ENCODE data around the gene GSTCD. TPM values are rescaled to one million over a fixed set of nuclear protein-coding genes. Genes with fewer than 3 reads are reported as not detected.
"Not testable (repeated sequence)": the region's sequence is repeated elsewhere in the genome, so short reads cannot be mapped to it uniquely, and the experiment has no call there.

GSTCD gene
- total RNA-seq, 1 donor from 2014 or later = 7.4 TPM

- no peak for DNase-seq (ENCODE audit: low spot score)
- Mint-ChIP-seq H3K27ac (ENCODE audit: unreplicated experiment) (no peak overlapping the region), H3K9me3 (ENCODE audit: low read depth) (no peaks in the 10 kb centered on the region), H3K27me3 (ENCODE audit: low read depth) (no peaks in the 10 kb centered on the region), H3K4me3 (ENCODE audit: unreplicated experiment) (no peak overlapping the region), H3K4me1 (ENCODE audit: low read depth) (peaks cover 5% of the 10 kb centered on the region), H3K36me3 (ENCODE audit: low read depth) (no peaks in the 10 kb centered on the region)
- no peak for TF ChIP-seq CTCF (IDR thresholded peaks at IDR 0.05)
Measured at GRCh38 chr4:105758958-105759357, 50.4 kb downstream of the GSTCD start.

- H3K4me1 Mint-ChIP-seq (ENCODE audit: low read depth) = peaks cover 17% of the 10 kb centered on the region
- TF ChIP-seq CTCF (IDR thresholded peaks at IDR 0.05) = no peak
- H3K27me3 Mint-ChIP-seq (ENCODE audit: low read depth) = no peaks in the 10 kb centered on the region
- no peak overlapping the region for H3K4me3 Mint-ChIP-seq (ENCODE audit: unreplicated experiment)
- peaks cover under 1% of the 10 kb centered on the region for H3K36me3 Mint-ChIP-seq (ENCODE audit: low read depth)
- H3K27ac Mint-ChIP-seq (ENCODE audit: unreplicated experiment) = peak overlapping the region; percentile 86
- no peak for DNase-seq (ENCODE audit: low spot score)
- peaks cover 1% of the 10 kb centered on the region for H3K9me3 Mint-ChIP-seq (ENCODE audit: low read depth)
Measured at GRCh38 chr4:105765690-105766407, 57.3 kb downstream of the GSTCD start.

- H3K9me3 Mint-ChIP-seq (ENCODE audit: low read depth) = peaks cover 13% of the 10 kb centered on the region
- H3K27me3 Mint-ChIP-seq (ENCODE audit: low read depth) = no peaks in the 10 kb centered on the region
- no peak overlapping the region for H3K27ac Mint-ChIP-seq (ENCODE audit: unreplicated experiment)
- no peak for TF ChIP-seq CTCF (IDR thresholded peaks at IDR 0.05)
- peaks cover 17% of the 10 kb centered on the region for H3K4me1 Mint-ChIP-seq (ENCODE audit: low read depth)
- peaks cover 3% of the 10 kb centered on the region for H3K36me3 Mint-ChIP-seq (ENCODE audit: low read depth)
- no peak overlapping the region for H3K4me3 Mint-ChIP-seq (ENCODE audit: unreplicated experiment)
- no peak for DNase-seq (ENCODE audit: low spot score)
Measured at GRCh38 chr4:105767579-105767978, 59.0 kb downstream of the GSTCD start.

- not testable (repeated sequence) for H3K27ac Mint-ChIP-seq (ENCODE audit: unreplicated experiment); H3K4me3 Mint-ChIP-seq (ENCODE audit: unreplicated experiment); DNase-seq (ENCODE audit: low spot score); H3K27me3 Mint-ChIP-seq (ENCODE audit: low read depth)
- peaks cover 16% of the 10 kb centered on the region for H3K4me1 Mint-ChIP-seq (ENCODE audit: low read depth)
- peaks cover 30% of the 10 kb centered on the region for H3K9me3 Mint-ChIP-seq (ENCODE audit: low read depth)
- peaks cover 13% of the 10 kb centered on the region for H3K36me3 Mint-ChIP-seq (ENCODE audit: low read depth)
Measured at GRCh38 chr4:105770524-105770923, 61.9 kb downstream of the GSTCD start.

- H3K4me1 Mint-ChIP-seq (ENCODE audit: low read depth); H3K4me3 Mint-ChIP-seq (ENCODE audit: unreplicated experiment); DNase-seq (ENCODE audit: low spot score); H3K27ac Mint-ChIP-seq (ENCODE audit: unreplicated experiment); H3K27me3 Mint-ChIP-seq (ENCODE audit: low read depth): not testable (repeated sequence)
- peaks cover 13% of the 10 kb centered on the region for H3K36me3 Mint-ChIP-seq (ENCODE audit: low read depth)
- H3K9me3 Mint-ChIP-seq (ENCODE audit: low read depth) = peaks cover 30% of the 10 kb centered on the region
Measured at GRCh38 chr4:105772065-105772464, 63.5 kb downstream of the GSTCD start.

- H3K4me3 Mint-ChIP-seq (ENCODE audit: unreplicated experiment); DNase-seq (ENCODE audit: low spot score); H3K27me3 Mint-ChIP-seq (ENCODE audit: low read depth); H3K4me1 Mint-ChIP-seq (ENCODE audit: low read depth); H3K27ac Mint-ChIP-seq (ENCODE audit: unreplicated experiment): not testable (repeated sequence)
- H3K9me3 Mint-ChIP-seq (ENCODE audit: low read depth) = peaks cover 28% of the 10 kb centered on the region
- peaks cover 12% of the 10 kb centered on the region for H3K36me3 Mint-ChIP-seq (ENCODE audit: low read depth)
Measured at GRCh38 chr4:105775760-105776415, 67.3 kb downstream of the GSTCD start.

All from chondrocyte (in vitro differentiated cells).